ENCODE results near the gene PSTK. TPM values are rescaled to one million over a fixed set of nuclear protein-coding genes. Genes with fewer than 3 reads are reported as not detected.
A peak's percentile ranks its signal among the peaks of the same experiment; 100 is the strongest.

The PSTK gene
- total and polyA plus RNA-seq, 2 of the 13 experiments (the other 11 are each of a cell fraction or from before 2014, with no cell fraction given), result 8.2 to 9.3 TPM

DNA sequence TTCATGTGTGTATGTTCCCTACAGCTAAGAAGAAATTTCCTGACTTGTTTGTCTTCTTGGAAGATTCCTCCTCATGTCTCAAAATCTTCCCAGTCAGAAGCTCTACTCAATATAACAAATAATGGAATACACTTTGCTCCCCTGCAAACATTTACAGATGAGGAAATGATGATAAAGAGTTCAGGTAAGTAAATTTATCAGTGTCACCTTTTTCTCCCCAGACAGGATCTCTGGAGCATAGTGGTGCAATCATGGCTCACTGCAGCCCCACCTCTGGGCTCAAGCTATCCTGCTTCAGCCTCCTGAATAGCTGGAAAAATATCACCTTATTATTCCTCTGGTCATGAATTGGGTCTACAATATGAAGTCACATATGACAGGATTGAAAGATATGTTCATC lies 54.1 kb downstream of the PSTK start (continued):
- TF ChIP-seq, protein P1, sequence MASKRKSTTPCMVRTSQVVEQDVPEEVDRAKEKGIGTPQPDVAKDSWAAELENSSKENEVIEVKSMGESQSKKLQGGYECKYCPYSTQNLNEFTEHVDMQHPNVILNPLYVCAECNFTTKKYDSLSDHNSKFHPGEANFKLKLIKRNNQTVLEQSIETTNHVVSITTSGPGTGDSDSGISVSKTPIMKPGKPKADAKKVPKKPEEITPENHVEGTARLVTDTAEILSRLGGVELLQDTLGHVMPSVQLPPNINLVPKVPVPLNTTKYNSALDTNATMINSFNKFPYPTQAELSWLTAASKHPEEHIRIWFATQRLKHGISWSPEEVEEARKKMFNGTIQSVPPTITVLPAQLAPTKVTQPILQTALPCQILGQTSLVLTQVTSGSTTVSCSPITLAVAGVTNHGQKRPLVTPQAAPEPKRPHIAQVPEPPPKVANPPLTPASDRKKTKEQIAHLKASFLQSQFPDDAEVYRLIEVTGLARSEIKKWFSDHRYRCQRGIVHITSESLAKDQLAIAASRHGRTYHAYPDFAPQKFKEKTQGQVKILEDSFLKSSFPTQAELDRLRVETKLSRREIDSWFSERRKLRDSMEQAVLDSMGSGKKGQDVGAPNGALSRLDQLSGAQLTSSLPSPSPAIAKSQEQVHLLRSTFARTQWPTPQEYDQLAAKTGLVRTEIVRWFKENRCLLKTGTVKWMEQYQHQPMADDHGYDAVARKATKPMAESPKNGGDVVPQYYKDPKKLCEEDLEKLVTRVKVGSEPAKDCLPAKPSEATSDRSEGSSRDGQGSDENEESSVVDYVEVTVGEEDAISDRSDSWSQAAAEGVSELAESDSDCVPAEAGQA (IDR thresholded peaks at IDR 0.05; ENCODE audit: low read depth), result no peak
- TF ChIP-seq, protein P1 (CRISPR knock-in tag; IDR thresholded peaks at IDR 0.05; ENCODE audit: borderline replicate concordance), result no peak
- TF ChIP-seq, protein P2, sequence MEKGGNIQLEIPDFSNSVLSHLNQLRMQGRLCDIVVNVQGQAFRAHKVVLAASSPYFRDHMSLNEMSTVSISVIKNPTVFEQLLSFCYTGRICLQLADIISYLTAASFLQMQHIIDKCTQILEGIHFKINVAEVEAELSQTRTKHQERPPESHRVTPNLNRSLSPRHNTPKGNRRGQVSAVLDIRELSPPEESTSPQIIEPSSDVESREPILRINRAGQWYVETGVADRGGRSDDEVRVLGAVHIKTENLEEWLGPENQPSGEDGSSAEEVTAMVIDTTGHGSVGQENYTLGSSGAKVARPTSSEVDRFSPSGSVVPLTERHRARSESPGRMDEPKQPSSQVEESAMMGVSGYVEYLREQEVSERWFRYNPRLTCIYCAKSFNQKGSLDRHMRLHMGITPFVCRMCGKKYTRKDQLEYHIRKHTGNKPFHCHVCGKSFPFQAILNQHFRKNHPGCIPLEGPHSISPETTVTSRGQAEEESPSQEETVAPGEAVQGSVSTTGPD (CRISPR knock-in tag; IDR thresholded peaks at IDR 0.05), result no peak
- TF ChIP-seq BCL6 (CRISPR knock-in tag; IDR thresholded peaks at IDR 0.05) (peak; percentile 11; the same call in 1 of the 2 replicates), FOXJ3 (CRISPR knock-in tag; IDR thresholded peaks at IDR 0.05; ENCODE audit: borderline replicate concordance) (peak; percentile 48; the same call in 1 of the 2 replicates), GTF2F1 (IDR thresholded peaks at IDR 0.05; ENCODE audit: low read length) (no peak), SMARCE1 (IDR thresholded peaks at IDR 0.05; ENCODE audit: borderline replicate concordance) (no peak)
- TF ChIP-seq, protein P3, sequence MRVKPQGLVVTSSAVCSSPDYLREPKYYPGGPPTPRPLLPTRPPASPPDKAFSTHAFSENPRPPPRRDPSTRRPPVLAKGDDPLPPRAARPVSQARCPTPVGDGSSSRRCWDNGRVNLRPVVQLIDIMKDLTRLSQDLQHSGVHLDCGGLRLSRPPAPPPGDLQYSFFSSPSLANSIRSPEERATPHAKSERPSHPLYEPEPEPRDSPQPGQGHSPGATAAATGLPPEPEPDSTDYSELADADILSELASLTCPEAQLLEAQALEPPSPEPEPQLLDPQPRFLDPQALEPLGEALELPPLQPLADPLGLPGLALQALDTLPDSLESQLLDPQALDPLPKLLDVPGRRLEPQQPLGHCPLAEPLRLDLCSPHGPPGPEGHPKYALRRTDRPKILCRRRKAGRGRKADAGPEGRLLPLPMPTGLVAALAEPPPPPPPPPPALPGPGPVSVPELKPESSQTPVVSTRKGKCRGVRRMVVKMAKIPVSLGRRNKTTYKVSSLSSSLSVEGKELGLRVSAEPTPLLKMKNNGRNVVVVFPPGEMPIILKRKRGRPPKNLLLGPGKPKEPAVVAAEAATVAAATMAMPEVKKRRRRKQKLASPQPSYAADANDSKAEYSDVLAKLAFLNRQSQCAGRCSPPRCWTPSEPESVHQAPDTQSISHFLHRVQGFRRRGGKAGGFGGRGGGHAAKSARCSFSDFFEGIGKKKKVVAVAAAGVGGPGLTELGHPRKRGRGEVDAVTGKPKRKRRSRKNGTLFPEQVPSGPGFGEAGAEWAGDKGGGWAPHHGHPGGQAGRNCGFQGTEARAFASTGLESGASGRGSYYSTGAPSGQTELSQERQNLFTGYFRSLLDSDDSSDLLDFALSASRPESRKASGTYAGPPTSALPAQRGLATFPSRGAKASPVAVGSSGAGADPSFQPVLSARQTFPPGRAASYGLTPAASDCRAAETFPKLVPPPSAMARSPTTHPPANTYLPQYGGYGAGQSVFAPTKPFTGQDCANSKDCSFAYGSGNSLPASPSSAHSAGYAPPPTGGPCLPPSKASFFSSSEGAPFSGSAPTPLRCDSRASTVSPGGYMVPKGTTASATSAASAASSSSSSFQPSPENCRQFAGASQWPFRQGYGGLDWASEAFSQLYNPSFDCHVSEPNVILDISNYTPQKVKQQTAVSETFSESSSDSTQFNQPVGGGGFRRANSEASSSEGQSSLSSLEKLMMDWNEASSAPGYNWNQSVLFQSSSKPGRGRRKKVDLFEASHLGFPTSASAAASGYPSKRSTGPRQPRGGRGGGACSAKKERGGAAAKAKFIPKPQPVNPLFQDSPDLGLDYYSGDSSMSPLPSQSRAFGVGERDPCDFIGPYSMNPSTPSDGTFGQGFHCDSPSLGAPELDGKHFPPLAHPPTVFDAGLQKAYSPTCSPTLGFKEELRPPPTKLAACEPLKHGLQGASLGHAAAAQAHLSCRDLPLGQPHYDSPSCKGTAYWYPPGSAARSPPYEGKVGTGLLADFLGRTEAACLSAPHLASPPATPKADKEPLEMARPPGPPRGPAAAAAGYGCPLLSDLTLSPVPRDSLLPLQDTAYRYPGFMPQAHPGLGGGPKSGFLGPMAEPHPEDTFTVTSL (CRISPR knock-in tag; IDR thresholded peaks at IDR 0.05; ENCODE audit: borderline replicate concordance), result peak; percentile 47; the same call in 1 of the 2 replicates
